ENCODE data around the gene FCHO2.

Gene FCHO2

GRCh38 chr5:73135021-73135420, 179.2 kb downstream of the FCHO2 start:
- no peak for DNase-seq (ENCODE audit: low read depth)
- TF ChIP-seq CTCF (conservative IDR thresholded peaks at IDR 0.05; ENCODE audit: low read depth, low read length) = no peak
- H3K4me3 ChIP-seq (ENCODE audit: low read depth, low read length) = no peak overlapping the region

- no peak overlapping the region for H3K4me3 ChIP-seq (ENCODE audit: low read depth, low read length)
- peak; percentile 75 for DNase-seq (ENCODE audit: low read depth)
- peak; percentile 74 for TF ChIP-seq CTCF (conservative IDR thresholded peaks at IDR 0.05; ENCODE audit: low read depth, low read length)
Observed at GRCh38 chr5:73135429-73136054, 179.7 kb downstream of the FCHO2 start.

- no peak for TF ChIP-seq CTCF (conservative IDR thresholded peaks at IDR 0.05; ENCODE audit: low read depth, low read length)
- no peak for DNase-seq (ENCODE audit: low read depth)
- no peak overlapping the region for H3K4me3 ChIP-seq (ENCODE audit: low read depth, low read length)
Observed at GRCh38 chr5:73136055-73136562, 180.3 kb downstream of the FCHO2 start.

- DNase-seq (ENCODE audit: low read depth) = no peak
- no peak overlapping the region for H3K4me3 ChIP-seq (ENCODE audit: low read depth, low read length)
- no peak for TF ChIP-seq CTCF (conservative IDR thresholded peaks at IDR 0.05; ENCODE audit: low read depth, low read length)
Observed at GRCh38 chr5:73137563-73138530, 182.0 kb downstream of the FCHO2 start.

- TF ChIP-seq CTCF (conservative IDR thresholded peaks at IDR 0.05; ENCODE audit: low read depth, low read length) = no peak
- DNase-seq (ENCODE audit: low read depth) = no peak
Observed at GRCh38 chr5:73139485-73139884, 183.6 kb downstream of the FCHO2 start.

More at GRCh38 chr5:73139485-73139884, 183.6 kb downstream of the FCHO2 start:
- H3K4me3 ChIP-seq (ENCODE audit: low read depth, low read length) = no peak overlapping the region
